ENCODE measurements around the gene VEPH1.

DNA sequence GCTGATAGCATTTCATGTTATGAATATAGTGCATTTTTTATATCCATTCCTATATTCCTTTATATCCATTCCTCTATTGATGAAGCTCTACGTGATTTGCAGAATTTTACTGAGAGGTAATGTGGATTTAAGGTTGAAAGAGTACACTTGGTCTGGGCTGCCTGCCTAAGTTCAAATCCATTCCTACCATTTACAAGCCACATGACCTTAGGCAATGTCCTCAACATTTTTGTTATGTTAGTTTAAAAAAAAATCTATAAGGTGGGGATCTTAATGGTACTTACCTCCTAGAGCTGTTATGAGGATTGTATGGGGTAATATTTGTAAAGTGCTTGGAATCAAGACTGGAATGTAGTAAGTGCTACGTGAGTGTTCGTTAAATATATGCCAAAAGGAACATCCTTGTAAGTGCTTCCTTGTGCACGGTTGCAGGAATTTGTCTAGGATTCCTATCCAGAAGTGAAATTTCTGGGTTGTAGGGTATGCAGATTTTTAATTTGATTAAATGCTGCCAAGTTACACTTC, 11.2 kb upstream of the VEPH1 start:
- TF ChIP-seq, protein P1, sequence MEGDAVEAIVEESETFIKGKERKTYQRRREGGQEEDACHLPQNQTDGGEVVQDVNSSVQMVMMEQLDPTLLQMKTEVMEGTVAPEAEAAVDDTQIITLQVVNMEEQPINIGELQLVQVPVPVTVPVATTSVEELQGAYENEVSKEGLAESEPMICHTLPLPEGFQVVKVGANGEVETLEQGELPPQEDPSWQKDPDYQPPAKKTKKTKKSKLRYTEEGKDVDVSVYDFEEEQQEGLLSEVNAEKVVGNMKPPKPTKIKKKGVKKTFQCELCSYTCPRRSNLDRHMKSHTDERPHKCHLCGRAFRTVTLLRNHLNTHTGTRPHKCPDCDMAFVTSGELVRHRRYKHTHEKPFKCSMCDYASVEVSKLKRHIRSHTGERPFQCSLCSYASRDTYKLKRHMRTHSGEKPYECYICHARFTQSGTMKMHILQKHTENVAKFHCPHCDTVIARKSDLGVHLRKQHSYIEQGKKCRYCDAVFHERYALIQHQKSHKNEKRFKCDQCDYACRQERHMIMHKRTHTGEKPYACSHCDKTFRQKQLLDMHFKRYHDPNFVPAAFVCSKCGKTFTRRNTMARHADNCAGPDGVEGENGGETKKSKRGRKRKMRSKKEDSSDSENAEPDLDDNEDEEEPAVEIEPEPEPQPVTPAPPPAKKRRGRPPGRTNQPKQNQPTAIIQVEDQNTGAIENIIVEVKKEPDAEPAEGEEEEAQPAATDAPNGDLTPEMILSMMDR (conservative IDR thresholded peaks at IDR 0.05 in 1 of 2, IDR thresholded peaks at IDR 0.05 in 1 of 2; ENCODE audit: extremely low read depth in 1 of 2, insufficient read depth in 1 of 2, low read depth in 1 of 2, low read length in 2 of 2): no peak
- no peak for TF ChIP-seq EZH2 (IDR thresholded peaks at IDR 0.05; ENCODE audit: borderline replicate concordance, low read length)
